C4-2B (cell line): Measurements from ENCODE around the gene COL4A2.

Experiments
- ZFX ChIP-seq: fragments of 450-650 bp; IDR thresholded peaks from 2 replicates; pipeline ENCODE4 v1.6.1; 2017
- TF ChIP-seq, protein P1 (sequence below): fragments of 450-650 bp; conservative IDR thresholded peaks from 2 replicates; pipeline ENCODE4 v1.5.1; 2017; ENCODE audit warnings: mild to moderate bottlenecking

DNA sequence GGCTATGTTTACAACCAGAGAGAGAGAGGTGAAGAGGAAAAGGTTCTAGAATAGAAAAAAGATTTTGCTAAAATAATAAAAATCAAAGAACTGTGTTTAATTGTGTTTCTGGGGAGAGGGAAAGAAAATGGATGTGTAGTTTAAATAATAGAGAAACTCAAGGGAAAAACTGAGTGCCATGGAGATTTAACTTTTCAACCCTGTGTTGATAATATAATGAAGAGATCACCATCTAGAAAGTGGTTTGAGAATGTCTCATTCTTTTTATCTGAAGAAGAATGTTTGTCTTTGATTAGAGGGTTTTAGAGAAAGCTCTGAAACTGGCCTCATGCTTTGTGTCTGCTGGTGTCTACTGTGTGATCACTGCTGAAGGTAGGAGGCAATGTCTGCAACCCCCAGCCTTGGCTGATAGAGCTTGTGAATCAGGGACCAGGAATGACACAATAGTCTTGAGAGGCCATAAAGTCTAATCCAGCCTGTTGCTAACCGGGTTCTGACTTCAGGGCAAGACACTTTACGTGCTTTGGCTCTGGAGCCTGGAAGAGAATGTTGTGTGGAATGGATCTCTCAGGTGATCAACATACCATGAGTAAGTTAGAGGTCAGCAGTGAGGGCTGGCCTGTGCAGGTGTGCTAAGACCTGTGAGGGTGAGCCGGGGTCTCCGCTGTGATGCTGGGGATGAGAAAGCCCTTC lies 5.4 kb downstream of the COL4A2 start:
- TF ChIP-seq, protein P1, sequence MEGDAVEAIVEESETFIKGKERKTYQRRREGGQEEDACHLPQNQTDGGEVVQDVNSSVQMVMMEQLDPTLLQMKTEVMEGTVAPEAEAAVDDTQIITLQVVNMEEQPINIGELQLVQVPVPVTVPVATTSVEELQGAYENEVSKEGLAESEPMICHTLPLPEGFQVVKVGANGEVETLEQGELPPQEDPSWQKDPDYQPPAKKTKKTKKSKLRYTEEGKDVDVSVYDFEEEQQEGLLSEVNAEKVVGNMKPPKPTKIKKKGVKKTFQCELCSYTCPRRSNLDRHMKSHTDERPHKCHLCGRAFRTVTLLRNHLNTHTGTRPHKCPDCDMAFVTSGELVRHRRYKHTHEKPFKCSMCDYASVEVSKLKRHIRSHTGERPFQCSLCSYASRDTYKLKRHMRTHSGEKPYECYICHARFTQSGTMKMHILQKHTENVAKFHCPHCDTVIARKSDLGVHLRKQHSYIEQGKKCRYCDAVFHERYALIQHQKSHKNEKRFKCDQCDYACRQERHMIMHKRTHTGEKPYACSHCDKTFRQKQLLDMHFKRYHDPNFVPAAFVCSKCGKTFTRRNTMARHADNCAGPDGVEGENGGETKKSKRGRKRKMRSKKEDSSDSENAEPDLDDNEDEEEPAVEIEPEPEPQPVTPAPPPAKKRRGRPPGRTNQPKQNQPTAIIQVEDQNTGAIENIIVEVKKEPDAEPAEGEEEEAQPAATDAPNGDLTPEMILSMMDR = no peak
- no peak for TF ChIP-seq ZFX
